ENCODE data around the gene NEK8. TPM values are rescaled to one million over a fixed set of nuclear protein-coding genes. Genes with fewer than 3 reads are reported as not detected.

The NEK8 gene
- total and polyA plus RNA-seq, 2 of the 8 experiments (the other 6 are each of a cell fraction or from before 2014, with no cell fraction given): 14.9 to 23.3 TPM

GRCh38 chr17:28725660-28726225 is 2.8 kb upstream of the NEK8 start (continued):
- TF ChIP-seq CHD2 (IDR thresholded peaks at IDR 0.05; ENCODE audit: low read length) (no peak), CREB1 (IDR thresholded peaks at IDR 0.05) (0 out of 2 replicates have a peak, but pooled peaks have one; percentile 36), NRF1 (IDR thresholded peaks at IDR 0.05; ENCODE audit: low read depth, low read length) (0 out of 2 replicates have a peak, but pooled peaks have one; percentile 23), TAF1 (IDR thresholded peaks at IDR 0.05; ENCODE audit: low read depth, low read length) (peak; percentile 70), BRCA1 (IDR thresholded peaks at IDR 0.05; ENCODE audit: low read depth, low read length) (no peak), POLR2A (IDR thresholded peaks at IDR 0.05; ENCODE audit: control extremely low read depth in 1 of 2, low read depth in 2 of 2, low read length in 2 of 2) (peak; percentile 40 to 73), TAF7 (optimal IDR thresholded peaks at IDR 0.05; ENCODE audit: borderline replicate concordance, low read depth, low read length) (peak; percentile 57), HDAC2 (IDR thresholded peaks at IDR 0.05; ENCODE audit: borderline replicate concordance in 1 of 2, low read depth in 2 of 2, low read length in 2 of 2) (no peak), E2F6 (IDR thresholded peaks at IDR 0.05) (peak; percentile 71)
